Astrocyte of the cerebellum (primary cell): ENCODE data around the gene MCCC1.
"Not testable (repeated sequence)": the region's sequence is repeated elsewhere in the genome, so short reads cannot be mapped to it uniquely, and the experiment has no call there.

Source experiments
- DNase-seq: peaks from one replicate; pipeline ENCODE4 v3.0.0-alpha.2; 2011; ENCODE audit warnings: low read depth
- H3K4me3 ChIP-seq: 2 replicates; pipeline ENCODE4 v1.5.1; 2011; ENCODE audit warnings: mild to moderate bottlenecking, low read depth, low read length, moderate library complexity
- in situ Hi-C: cut with HindIII; loops from 2 replicates; pipeline ENCODE4 v1.10.0; 2017; ENCODE audit warnings: low sequenced_read_pairs
- TF ChIP-seq, protein P1 (sequence below): IDR thresholded peaks from 2 replicates; pipeline ENCODE4 v1.5.1; 2012; ENCODE audit warnings: low read length, low read depth, moderate library complexity, mild to moderate bottlenecking; ENCODE audit errors: missing control alignments

The MCCC1 gene

GRCh38 chr3:183080628-183081027, 18.7 kb downstream of the MCCC1 start:
- no peak overlapping the region for H3K4me3 ChIP-seq
- TF ChIP-seq, protein P1, sequence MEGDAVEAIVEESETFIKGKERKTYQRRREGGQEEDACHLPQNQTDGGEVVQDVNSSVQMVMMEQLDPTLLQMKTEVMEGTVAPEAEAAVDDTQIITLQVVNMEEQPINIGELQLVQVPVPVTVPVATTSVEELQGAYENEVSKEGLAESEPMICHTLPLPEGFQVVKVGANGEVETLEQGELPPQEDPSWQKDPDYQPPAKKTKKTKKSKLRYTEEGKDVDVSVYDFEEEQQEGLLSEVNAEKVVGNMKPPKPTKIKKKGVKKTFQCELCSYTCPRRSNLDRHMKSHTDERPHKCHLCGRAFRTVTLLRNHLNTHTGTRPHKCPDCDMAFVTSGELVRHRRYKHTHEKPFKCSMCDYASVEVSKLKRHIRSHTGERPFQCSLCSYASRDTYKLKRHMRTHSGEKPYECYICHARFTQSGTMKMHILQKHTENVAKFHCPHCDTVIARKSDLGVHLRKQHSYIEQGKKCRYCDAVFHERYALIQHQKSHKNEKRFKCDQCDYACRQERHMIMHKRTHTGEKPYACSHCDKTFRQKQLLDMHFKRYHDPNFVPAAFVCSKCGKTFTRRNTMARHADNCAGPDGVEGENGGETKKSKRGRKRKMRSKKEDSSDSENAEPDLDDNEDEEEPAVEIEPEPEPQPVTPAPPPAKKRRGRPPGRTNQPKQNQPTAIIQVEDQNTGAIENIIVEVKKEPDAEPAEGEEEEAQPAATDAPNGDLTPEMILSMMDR: no peak
- no peak for DNase-seq
- in situ Hi-C loops: no loop called here

DNA sequence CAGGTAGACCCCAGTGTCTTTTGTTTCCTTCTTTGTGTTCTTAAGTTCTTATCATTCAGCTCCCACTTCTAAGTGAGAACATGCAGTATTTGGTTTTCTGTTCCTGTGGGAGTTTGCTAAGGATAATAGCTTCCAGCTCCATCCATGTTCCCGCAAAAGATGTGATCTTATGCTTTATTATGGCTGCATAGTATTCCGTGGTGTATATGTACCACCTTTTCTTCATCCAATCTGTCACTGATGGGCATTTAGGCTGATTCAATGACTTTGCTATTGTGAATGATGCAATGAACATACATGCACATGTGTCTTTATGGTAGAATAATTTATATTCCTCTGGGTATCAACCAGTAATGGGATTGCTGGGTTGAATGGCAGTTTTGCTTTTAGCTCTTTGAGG, 24.4 kb downstream of the MCCC1 start:
- H3K4me3 ChIP-seq: no peak overlapping the region
- in situ Hi-C loops: no loop called here
- no peak for DNase-seq
- TF ChIP-seq, protein P1: no peak

DNA sequence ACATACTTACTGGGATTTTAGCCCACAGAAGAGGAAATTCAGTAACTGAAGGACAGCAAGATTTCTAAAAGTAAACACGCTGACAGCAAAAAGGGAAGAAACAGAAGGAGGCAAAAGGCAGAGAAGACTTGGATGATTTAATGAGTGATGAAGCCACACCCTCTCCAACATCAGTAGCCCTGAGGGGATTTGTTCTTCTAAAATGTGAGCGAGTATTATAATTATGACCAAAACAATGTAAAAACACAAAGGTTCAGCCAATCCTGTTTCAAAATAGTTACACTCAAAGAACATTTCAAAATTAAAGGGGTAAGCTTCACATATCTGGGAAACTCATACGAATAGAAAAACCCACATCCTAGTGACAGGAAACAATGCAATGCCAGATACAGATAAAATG, 25.0 kb downstream of the MCCC1 start:
- in situ Hi-C loops: no loop called here
- DNase-seq: no peak

GRCh38 chr3:183073839-183074238, 25.5 kb downstream of the MCCC1 start:
- no peak for DNase-seq
- no peak overlapping the region for H3K4me3 ChIP-seq
- in situ Hi-C loops: no loop called here
- TF ChIP-seq, protein P1: no peak

More for the DNA sequence above, 25.0 kb downstream of the MCCC1 start:
- TF ChIP-seq, protein P1: no peak
- H3K4me3 ChIP-seq: no peak overlapping the region

DNA sequence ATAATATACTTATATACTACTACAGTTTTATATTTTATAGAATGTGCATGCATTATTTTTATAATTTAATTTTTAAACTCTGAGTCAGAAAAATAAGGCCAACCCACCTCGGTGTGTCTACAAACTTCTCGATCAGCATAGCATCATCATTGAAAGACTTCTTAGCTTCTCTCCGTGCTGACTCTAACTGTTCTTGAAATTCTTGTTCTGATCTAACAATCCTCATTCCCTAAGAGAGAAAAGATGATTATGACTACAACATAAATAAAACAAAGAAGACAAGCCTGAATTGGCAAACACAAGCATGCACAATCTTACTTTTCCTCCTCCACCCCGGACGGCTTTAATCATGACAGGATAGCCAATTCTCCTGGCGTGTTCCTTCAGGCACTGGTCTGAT, 28.4 kb downstream of the MCCC1 start:
- TF ChIP-seq, protein P1: no peak
- in situ Hi-C loops: no loop called here
- H3K4me3 ChIP-seq: no peak overlapping the region
- DNase-seq: no peak

DNA sequence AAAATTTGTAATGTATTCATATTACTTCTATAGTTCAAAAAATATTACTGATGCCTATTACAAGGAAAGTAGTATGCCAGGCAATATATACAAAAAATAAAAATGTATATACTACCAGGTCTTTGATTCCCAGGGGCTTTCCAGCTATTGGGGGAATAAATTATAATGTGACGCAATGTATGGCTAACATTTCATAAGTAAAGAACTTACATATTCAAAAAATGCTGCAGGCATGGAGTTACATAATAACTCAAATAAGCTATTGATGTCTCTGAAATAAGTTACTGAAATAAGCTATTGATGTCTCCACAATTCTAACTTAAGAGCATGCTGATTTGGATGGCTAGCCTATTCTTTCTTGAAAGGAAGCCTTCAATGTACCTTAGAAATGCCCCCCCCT, 30.2 kb downstream of the MCCC1 start:
- in situ Hi-C loops: no loop called here
- TF ChIP-seq, protein P1: no peak
- no peak for DNase-seq
- H3K4me3 ChIP-seq: no peak overlapping the region

DNA sequence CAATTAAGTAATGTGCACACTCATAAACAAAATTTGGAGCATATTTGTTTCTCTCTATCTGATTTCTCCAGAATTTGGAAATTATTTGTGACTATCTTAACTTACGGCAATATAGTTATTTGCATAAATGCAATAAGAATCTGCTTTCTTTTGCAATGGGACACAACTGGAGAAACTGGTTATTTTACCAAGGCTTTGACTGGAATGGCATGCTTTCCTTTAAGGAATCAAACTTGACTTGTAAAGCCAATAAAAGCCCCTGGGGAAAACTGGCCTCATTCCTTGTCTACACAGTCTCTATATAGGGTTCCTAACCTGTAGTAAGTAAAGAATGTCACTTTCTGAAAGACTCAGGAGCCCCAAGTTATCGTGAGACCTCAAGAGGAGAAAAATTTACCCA, 32.4 kb downstream of the MCCC1 start:
- in situ Hi-C loops, DNase-seq, H3K4me3 ChIP-seq: not testable (repeated sequence)
